Body of pancreas (tissue), 4 donors: ENCODE data around the gene RPS6KA2.

Experiments used
- CTCF ChIP-seq, 7 experiments: fragments of 450-650 bp in 4 of 7; fragments of 200-600 bp in 3 of 7; sonication (generic) in 3 of 7; IDR thresholded peaks; one replicate each; pipeline ENCODE4 v1.5.1; 2016 to 2019; ENCODE audit warnings: antibody characterized with exemption in 7 of 7
- POLR2A ChIP-seq, 3 donors: fragments of 450-650 bp; IDR thresholded peaks; one replicate each; pipeline ENCODE4 v1.6.1; 2016; ENCODE audit warnings: antibody characterized with exemption in 3 of 3, mild to moderate bottlenecking in 2 of 3

- TF ChIP-seq CTCF (IDR thresholded peaks at IDR 0.05) (no peak), POLR2A (IDR thresholded peaks at IDR 0.05) (no peak)
These were observed 28.7 kb upstream of the RPS6KA2 start for GRCh38 chr6:166655713-166656229.
